HepG2 (cell line): ENCODE results near the gene YY1. TPM values are rescaled to one million over a fixed set of nuclear protein-coding genes. Genes with fewer than 3 reads are reported as not detected.

ENCODE experiments used
- AHDC1 ChIP-seq: sonication (generic); formaldehyde crosslinking; IDR thresholded peaks from 2 replicates; pipeline ENCODE4 v1.5.1; 2020; ENCODE audit warnings: mild to moderate bottlenecking, missing genetic modification reagents, borderline replicate concordance
- EHMT2 ChIP-seq: fragments of 200-600 bp; sonication (generic); IDR thresholded peaks from 2 replicates; pipeline ENCODE4 v1.7.0; 2017; ENCODE audit warnings: antibody characterized with exemption, low read depth, low read length, borderline replicate concordance
- NFAT5 ChIP-seq: sonication (generic); formaldehyde crosslinking; IDR thresholded peaks from 2 replicates; pipeline ENCODE4 v1.4.0; 2020; ENCODE audit warnings: missing genetic modification reagents
- PCBP1 ChIP-seq: fragments of 200-400 bp; formaldehyde crosslinking; IDR thresholded peaks from 2 replicates; pipeline ENCODE4 v1.6.1; 2017; ENCODE audit warnings: mild to moderate bottlenecking, low read depth, low read length, borderline replicate concordance
- SMAD3 ChIP-seq: sonication (generic); formaldehyde crosslinking; IDR thresholded peaks from 2 replicates; pipeline ENCODE4 v1.4.0; 2020; ENCODE audit warnings: missing genetic modification reagents
- TMF1 ChIP-seq: sonication (generic); formaldehyde crosslinking; IDR thresholded peaks from 2 replicates; pipeline ENCODE4 v1.8.1; 2022; ENCODE audit warnings: low read depth, missing genetic modification reagents
- U2AF2 ChIP-seq: fragments of 200-400 bp; formaldehyde crosslinking; IDR thresholded peaks from 2 replicates; pipeline ENCODE4 v1.6.1; 2017; ENCODE audit warnings: low read depth, mild to moderate bottlenecking, low read length
- ZBTB10 ChIP-seq: sonication (generic); formaldehyde crosslinking; IDR thresholded peaks from 2 replicates; pipeline ENCODE4 v1.4.0; 2020; ENCODE audit warnings: missing genetic modification reagents, borderline replicate concordance
- ZBTB34 ChIP-seq: sonication (generic); formaldehyde crosslinking; IDR thresholded peaks from 2 replicates; pipeline ENCODE4 v1.8.0; 2022; ENCODE audit warnings: mild to moderate bottlenecking, missing genetic modification reagents
- ZNF513 ChIP-seq: sonication (generic); formaldehyde crosslinking; conservative IDR thresholded peaks from 2 replicates; pipeline ENCODE4 v1.5.0; 2020; ENCODE audit warnings: missing genetic modification reagents
- polyA plus RNA-seq, 8 experiments: library from polyadenylated mRNA; depleted of rRNA in 3 of 8; stranded (reverse) in 7 of 8; unstranded in 1 of 8; fragments of >200 nt; fragmentation: Illumina TruSeq in 4 of 8; extraction: Trizol in 4 of 8; gene quantifications; 2 replicates each; pipeline versions ENCODE4 v1.2.1 to v1.2.3, GENCODE V29; 2011 to 2016; ENCODE audit warnings: low read depth in 4 of 8, missing spikeins in 1 of 8, mixed read lengths in 1 of 8; ENCODE audit not compliant: insufficient read depth in 1 of 8
- total RNA-seq, 5 experiments: library from RNA; depleted of rRNA; stranded (reverse); fragments of >200 nt; fragmentation: Illumina TruSeq; extraction: Trizol; gene quantifications; 2 replicates each; pipeline ENCODE4 v1.2.3, GENCODE V29; 2016; ENCODE audit warnings: low read depth in 1 of 5

The YY1 gene
- total and polyA plus RNA-seq, 2 of the 13 experiments (the other 11 are each of a cell fraction or from before 2014, with no cell fraction given), result 29.4 to 68.1 TPM

GRCh38 chr14:100192672-100193416 is 46.1 kb upstream of the YY1 start (continued):
- TF ChIP-seq AHDC1 (CRISPR knock-in tag) (0 out of 2 replicates have a peak, but pooled peaks have one; percentile 26), SMAD3 (CRISPR knock-in tag) (no peak), TMF1 (CRISPR knock-in tag) (peak; percentile 74; the same call in 1 of the 2 replicates), ZBTB34 (CRISPR knock-in tag) (0 out of 2 replicates have a peak, but pooled peaks have one; percentile 39), EHMT2 (no peak), ZNF513 (CRISPR knock-in tag) (no peak), NFAT5 (no peak; the same call in 1 of the 2 replicates), ZBTB10 (CRISPR knock-in tag) (peak; percentile 87), U2AF2 (no peak), PCBP1 (0 out of 2 replicates have a peak, but pooled peaks have one; percentile 36)
